Lower leg skin (tissue), 3 donors: Measurements from ENCODE around the gene FOXP1.

Experiments used
- POLR2A ChIP-seq, 2 donors: fragments of 450-650 bp; IDR thresholded peaks; one replicate each; pipeline ENCODE4 v1.6.1; 2016 to 2017; ENCODE audit warnings: antibody characterized with exemption in 2 of 2, mild to moderate bottlenecking in 1 of 2, moderate library complexity in 1 of 2
- TF ChIP-seq, protein P1 (sequence below), 3 donors: fragments of 450-650 bp; IDR thresholded peaks; one replicate each; pipeline ENCODE4 v1.5.1; 2016; ENCODE audit warnings: antibody characterized with exemption in 3 of 3, mild to moderate bottlenecking in 3 of 3, moderate library complexity in 2 of 3

DNA sequence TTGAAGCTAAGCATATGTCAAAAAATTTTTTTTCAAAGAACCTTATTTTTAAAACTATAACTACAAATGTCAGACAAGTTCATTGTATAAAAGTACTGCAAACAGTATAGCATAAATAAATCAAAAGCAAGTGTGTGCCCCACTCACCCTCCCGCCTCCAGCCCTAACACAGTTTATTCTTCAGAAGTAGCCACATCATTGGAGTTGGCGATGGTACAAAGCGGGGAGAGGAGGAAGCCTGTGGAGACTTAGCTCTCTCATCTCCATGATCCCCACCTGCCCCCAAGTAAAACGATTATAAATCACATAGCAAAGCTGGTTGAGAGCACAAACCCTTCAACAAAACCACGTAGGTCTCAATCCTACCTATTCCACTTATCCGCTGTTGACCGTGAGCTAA, 33.6 kb downstream of the FOXP1 start:
- TF ChIP-seq, protein P1, sequence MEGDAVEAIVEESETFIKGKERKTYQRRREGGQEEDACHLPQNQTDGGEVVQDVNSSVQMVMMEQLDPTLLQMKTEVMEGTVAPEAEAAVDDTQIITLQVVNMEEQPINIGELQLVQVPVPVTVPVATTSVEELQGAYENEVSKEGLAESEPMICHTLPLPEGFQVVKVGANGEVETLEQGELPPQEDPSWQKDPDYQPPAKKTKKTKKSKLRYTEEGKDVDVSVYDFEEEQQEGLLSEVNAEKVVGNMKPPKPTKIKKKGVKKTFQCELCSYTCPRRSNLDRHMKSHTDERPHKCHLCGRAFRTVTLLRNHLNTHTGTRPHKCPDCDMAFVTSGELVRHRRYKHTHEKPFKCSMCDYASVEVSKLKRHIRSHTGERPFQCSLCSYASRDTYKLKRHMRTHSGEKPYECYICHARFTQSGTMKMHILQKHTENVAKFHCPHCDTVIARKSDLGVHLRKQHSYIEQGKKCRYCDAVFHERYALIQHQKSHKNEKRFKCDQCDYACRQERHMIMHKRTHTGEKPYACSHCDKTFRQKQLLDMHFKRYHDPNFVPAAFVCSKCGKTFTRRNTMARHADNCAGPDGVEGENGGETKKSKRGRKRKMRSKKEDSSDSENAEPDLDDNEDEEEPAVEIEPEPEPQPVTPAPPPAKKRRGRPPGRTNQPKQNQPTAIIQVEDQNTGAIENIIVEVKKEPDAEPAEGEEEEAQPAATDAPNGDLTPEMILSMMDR (IDR thresholded peaks at IDR 0.05) = no peak
- no peak for TF ChIP-seq POLR2A (IDR thresholded peaks at IDR 0.05)
